IMR-90 (cell line): Measurements from ENCODE around the gene CDON. TPM values are rescaled to one million over a fixed set of nuclear protein-coding genes. Genes with fewer than 3 reads are reported as not detected.

Source experiments
- ATAC-seq: fragments of 200-7000 bp; cut with Tn5 transposase; 2 replicates; pipeline ENCODE4 v1.9.1; 2020; ENCODE audit warnings: low read depth, mild to moderate bottlenecking, moderate library complexity
- BruUV-seq: library from RNA; stranded (reverse); fragments of 400-500 nt; replicated peaks from 2 replicates; lab custom pipeline; 2021; lab: Mats Ljungman, UMichigan
- CTCF ChIA-PET: fragments of 300-600 bp; formaldehyde crosslinking; extraction: SDS; loops from one replicate; lab custom pipeline; 2021; ENCODE audit warnings: antibody characterized with exemption; lab: Yijun Ruan, JAX
- POLR2A ChIA-PET: fragments of 300-600 bp; sonication (Branson Sonifier 250); formaldehyde crosslinking; loops from one replicate; lab custom pipeline; 2022; ENCODE audit warnings: antibody characterized with exemption; ENCODE audit not compliant: unreplicated experiment; lab: Charles Lee
- DNase-seq: peaks from one replicate; pipeline ENCODE4 v3.0.0; 2013
- H2AFZ ChIP-seq: replicated peaks from 2 replicates; pipeline ENCODE3; 2013; ENCODE audit warnings: low read length, mild to moderate bottlenecking; ENCODE audit not compliant: poor library complexity
- H2AK5ac ChIP-seq: 2 replicates; pipeline ENCODE4 v1.6.1; 2013; ENCODE audit warnings: low read depth, low read length, inconsistent platforms
- H2AK9ac ChIP-seq: replicated peaks from 2 replicates; pipeline ENCODE3; 2013; ENCODE audit warnings: mild to moderate bottlenecking, low read depth, low read length, moderate library complexity; ENCODE audit not compliant: poor library complexity
- H2BK120ac ChIP-seq: 2 replicates; pipeline ENCODE4 v1.6.1; 2013; ENCODE audit warnings: low read depth, low read length, inconsistent platforms
- H2BK15ac ChIP-seq: 3 replicates; pipeline ENCODE4 v1.6.1; 2013; ENCODE audit warnings: low read depth, low read length, inconsistent platforms
- H2BK20ac ChIP-seq: 2 replicates; pipeline ENCODE4 v1.6.1; 2013; ENCODE audit warnings: low read depth, mild to moderate bottlenecking, inconsistent platforms, low read length, moderate library complexity
- H2BK5ac ChIP-seq: 2 replicates; pipeline ENCODE4 v1.6.1; 2013; ENCODE audit warnings: mild to moderate bottlenecking, low read depth, low read length, inconsistent platforms; ENCODE audit not compliant: poor library complexity, severe bottlenecking
- H3K14ac ChIP-seq: replicated peaks from 2 replicates; pipeline ENCODE4 v1.6.1; 2013; ENCODE audit warnings: low read depth, low read length, inconsistent platforms
- H3K18ac ChIP-seq: 2 replicates; pipeline ENCODE4 v1.6.1; 2013; ENCODE audit warnings: low read depth, low read length, control low read depth
- H3K23ac ChIP-seq: 2 replicates; pipeline ENCODE4 v1.6.1; 2013; ENCODE audit warnings: low read depth, low read length, inconsistent platforms
- H3K27ac ChIP-seq: 2 replicates; pipeline ENCODE4 v1.5.1; 2013; ENCODE audit warnings: mild to moderate bottlenecking, control low read depth, low read length; ENCODE audit not compliant: insufficient read depth
- H3K27me3 ChIP-seq: 2 replicates; pipeline ENCODE4 v1.6.1; 2013; ENCODE audit warnings: low read length; ENCODE audit not compliant: control insufficient read depth, insufficient read depth
- H3K36me3 ChIP-seq: 2 replicates; pipeline ENCODE4 v1.6.1; 2013; ENCODE audit warnings: low read length, mixed read lengths; ENCODE audit not compliant: control insufficient read depth, insufficient read depth
- H3K4ac ChIP-seq: 2 replicates; pipeline ENCODE4 v1.6.1; 2013; ENCODE audit warnings: low read depth, low read length, inconsistent platforms
- H3K4me1 ChIP-seq: 2 replicates; pipeline ENCODE4 v1.6.1; 2013; ENCODE audit warnings: low read length, mixed read lengths; ENCODE audit not compliant: control insufficient read depth, insufficient read depth
- H3K4me2 ChIP-seq: 2 replicates; pipeline ENCODE4 v1.6.1; 2013; ENCODE audit warnings: low read depth, mild to moderate bottlenecking, control low read depth, low read length, moderate library complexity
- H3K4me3 ChIP-seq: 2 replicates; pipeline ENCODE4 v1.5.1; 2013; ENCODE audit warnings: low read depth, mild to moderate bottlenecking, control low read depth, low read length, moderate library complexity; ENCODE audit not compliant: insufficient read depth
- H3K56ac ChIP-seq: 2 replicates; pipeline ENCODE4 v1.6.1; 2013; ENCODE audit warnings: low read length, inconsistent platforms; ENCODE audit not compliant: insufficient read depth; ENCODE audit errors: extremely low read depth
- H3K79me1 ChIP-seq, 2 experiments: 2 replicates each; pipeline ENCODE4 v1.6.1; 2013; ENCODE audit warnings: low read length in 2 of 2, inconsistent platforms in 1 of 2, low read depth in 1 of 2
- H3K9ac ChIP-seq: 2 replicates; pipeline ENCODE4 v1.6.1; 2013; ENCODE audit warnings: low read depth, low read length, control low read depth
- H3K9me1 ChIP-seq: 2 replicates; pipeline ENCODE4 v1.6.1; 2013; ENCODE audit warnings: low read length, inconsistent platforms; ENCODE audit not compliant: insufficient read depth
- H3K9me3 ChIP-seq: 2 replicates; pipeline ENCODE4 v1.6.1; 2013; ENCODE audit warnings: low read length; ENCODE audit not compliant: control insufficient read depth, insufficient read depth
- H4K20me1 ChIP-seq: 2 replicates; pipeline ENCODE4 v1.6.1; 2013; ENCODE audit warnings: low read length, inconsistent platforms; ENCODE audit not compliant: insufficient read depth
- H4K5ac ChIP-seq: 2 replicates; pipeline ENCODE4 v1.6.1; 2013; ENCODE audit warnings: mild to moderate bottlenecking, low read depth, low read length, control low read depth
- H4K8ac ChIP-seq, 2 experiments: 2 replicates each; pipeline ENCODE4 v1.6.1; 2013; ENCODE audit warnings: low read depth in 2 of 2, low read length in 2 of 2, control low read depth in 1 of 2, inconsistent platforms in 1 of 2
- H4K91ac ChIP-seq: 2 replicates; pipeline ENCODE4 v1.6.1; 2013; ENCODE audit warnings: low read depth, low read length, inconsistent platforms; ENCODE audit not compliant: insufficient read depth
- BHLHE40 ChIP-seq: fragments of 150-350 bp; IDR thresholded peaks from 2 replicates; pipeline ENCODE4 v1.6.1; 2016; ENCODE audit warnings: mild to moderate bottlenecking, low read depth, low read length
- CHD1 ChIP-seq: IDR thresholded peaks from 2 replicates; pipeline ENCODE4 v1.6.1; 2012; ENCODE audit warnings: low read depth, low read length, improper control_type of control experiment
- CTCF ChIP-seq: conservative IDR thresholded peaks from 2 replicates; pipeline ENCODE4 v1.5.1; 2012; ENCODE audit warnings: mild to moderate bottlenecking, low read depth, low read length, improper control_type of control experiment
- ELK1 ChIP-seq: fragments of 150-350 bp; IDR thresholded peaks from 2 replicates; pipeline ENCODE4 v1.6.1; 2016; ENCODE audit warnings: low read depth, mild to moderate bottlenecking, low read length, moderate library complexity, borderline replicate concordance
- MAFK ChIP-seq: IDR thresholded peaks from 2 replicates; pipeline ENCODE4 v1.6.1; 2012; ENCODE audit warnings: low read depth, low read length, improper control_type of control experiment
- NFE2L2 ChIP-seq: fragments of 150-350 bp; IDR thresholded peaks from 2 replicates; pipeline ENCODE4 v1.6.1; 2016; ENCODE audit warnings: low read depth, mild to moderate bottlenecking, low read length
- POLR2A ChIP-seq: IDR thresholded peaks from 2 replicates; pipeline ENCODE4 v1.6.1; 2012; ENCODE audit warnings: mild to moderate bottlenecking, low read depth, low read length
- RAD21 ChIP-seq: IDR thresholded peaks from 2 replicates; pipeline ENCODE4 v1.6.1; 2012; ENCODE audit warnings: low read length, improper control_type of control experiment
- RCOR1 ChIP-seq: IDR thresholded peaks from 2 replicates; pipeline ENCODE4 v1.6.1; 2012; ENCODE audit warnings: mild to moderate bottlenecking, low read length, improper control_type of control experiment; ENCODE audit not compliant: insufficient replicate concordance
- SMC3 ChIP-seq: fragments of 150-350 bp; IDR thresholded peaks from 2 replicates; pipeline ENCODE4 v1.6.1; 2016; ENCODE audit warnings: low read depth, mild to moderate bottlenecking, antibody characterized with exemption, low read length, moderate library complexity
- WGBS, 2 experiments: methylation state at CpG; one replicate each; pipeline versions ENCODE4 v1.1.5 to v1.1.7; 2013; ENCODE audit warnings: missing lambda C conversion rate in 2 of 2; ENCODE audit not compliant: insufficient read length in 1 of 2; ENCODE audit errors: extremely low coverage in 2 of 2; 5-methylcytosine and 5-hydroxymethylcytosine counted together
- dilution Hi-C: fragments of 300-500 bp; cut with HindIII; formaldehyde crosslinking; loops from one replicate; pipeline ENCODE4 v1.14.3; 2018; ENCODE audit warnings: low sequenced_read_pairs; ENCODE audit not compliant: unreplicated experiment
- in situ Hi-C: fragments of 300-500 bp; cut with MboI; formaldehyde crosslinking; loops from 3 replicates; pipeline ENCODE4 v1.14.3; 2019; ENCODE audit warnings: low sequenced_read_pairs, inconsistent platforms, mixed read lengths
- intact Hi-C: fragments of 100-400 bp; cut with micrococcal nuclease; formaldehyde crosslinking; loops from 2 replicates; pipeline ENCODE4 v1.10.0; 2022
- polyA plus RNA-seq, 3 experiments: library from polyadenylated mRNA; depleted of rRNA; stranded (reverse); fragments of >200 nt; gene quantifications; 2 replicates each; pipeline ENCODE4 v1.2.3, GENCODE V29; 2012; ENCODE audit warnings: low replicate concordance in 1 of 3
- total RNA-seq: library from RNA; depleted of rRNA; stranded (reverse); fragments of >200 nt; gene quantifications from 2 replicates; pipeline ENCODE4 v1.2.3, GENCODE V29; 2012
- TF ChIP-seq, protein P1 (sequence below): fragments of 150-350 bp; IDR thresholded peaks from 2 replicates; pipeline ENCODE4 v1.6.1; 2017; ENCODE audit warnings: mild to moderate bottlenecking, antibody characterized with exemption, low read length, low read depth

CDON gene
- total and polyA plus RNA-seq, 2 of the 4 experiments (the other 2 are of a cell fraction) = 1.2 to 3.8 TPM

GRCh38 chr11:126026579-126026978 lies 36.1 kb downstream of the CDON start:
- Histone ChIP-seq H4K20me1 (no peaks in the 10 kb centered on the region), H2AK5ac (no peak overlapping the region), H3K36me3 (no peaks in the 10 kb centered on the region), H2AK9ac (no peak overlapping the region), H3K27ac (no peak overlapping the region), H2BK15ac (no peak overlapping the region), H4K5ac (no peak overlapping the region), H4K91ac (no peak overlapping the region), H3K4ac (no peak overlapping the region), H2BK5ac (no peak overlapping the region), H3K4me1 (no peaks in the 10 kb centered on the region), H3K4me3 (no peak overlapping the region), H4K8ac (no peak overlapping the region), H3K9me3 (no peaks in the 10 kb centered on the region), H2BK20ac (no peak overlapping the region), H2BK120ac (no peak overlapping the region), H3K23ac (no peak overlapping the region), H2AFZ (no peak overlapping the region), H3K56ac (no peak overlapping the region), H3K27me3 (peaks cover 6% of the 10 kb centered on the region), H3K9ac (no peak overlapping the region), H3K18ac (no peak overlapping the region), H3K4me2 (no peak overlapping the region), H3K79me1 (no peaks in the 10 kb centered on the region), H3K14ac (no peak overlapping the region), H3K9me1 (no peaks in the 10 kb centered on the region)
- ChIA-PET POLR2A (no interaction called here), CTCF (no interaction called here)
- TF ChIP-seq CHD1 = no peak
- no peak for TF ChIP-seq RAD21
- no peak for TF ChIP-seq POLR2A
- TF ChIP-seq RCOR1 = no peak
- no peak for TF ChIP-seq MAFK
- no peak for TF ChIP-seq BHLHE40
- TF ChIP-seq, protein P1, sequence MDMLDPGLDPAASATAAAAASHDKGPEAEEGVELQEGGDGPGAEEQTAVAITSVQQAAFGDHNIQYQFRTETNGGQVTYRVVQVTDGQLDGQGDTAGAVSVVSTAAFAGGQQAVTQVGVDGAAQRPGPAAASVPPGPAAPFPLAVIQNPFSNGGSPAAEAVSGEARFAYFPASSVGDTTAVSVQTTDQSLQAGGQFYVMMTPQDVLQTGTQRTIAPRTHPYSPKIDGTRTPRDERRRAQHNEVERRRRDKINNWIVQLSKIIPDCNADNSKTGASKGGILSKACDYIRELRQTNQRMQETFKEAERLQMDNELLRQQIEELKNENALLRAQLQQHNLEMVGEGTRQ = no peak
- TF ChIP-seq ELK1 = no peak
- no peak for TF ChIP-seq NFE2L2
- TF ChIP-seq CTCF = no peak
- no peak for TF ChIP-seq SMC3
- no peak for ATAC-seq
- dilution Hi-C loops (no loop called here), intact Hi-C loops (no loop called here), in situ Hi-C loops (no loop called here)
- WGBS, 2 experiments = no CpG with 5 or more reads among the region's 2 CpGs
- no TSS peak for BruUV-seq
- DNase-seq = no peak
